ENCODE results near the gene TMEM92.

Gene TMEM92

DNA sequence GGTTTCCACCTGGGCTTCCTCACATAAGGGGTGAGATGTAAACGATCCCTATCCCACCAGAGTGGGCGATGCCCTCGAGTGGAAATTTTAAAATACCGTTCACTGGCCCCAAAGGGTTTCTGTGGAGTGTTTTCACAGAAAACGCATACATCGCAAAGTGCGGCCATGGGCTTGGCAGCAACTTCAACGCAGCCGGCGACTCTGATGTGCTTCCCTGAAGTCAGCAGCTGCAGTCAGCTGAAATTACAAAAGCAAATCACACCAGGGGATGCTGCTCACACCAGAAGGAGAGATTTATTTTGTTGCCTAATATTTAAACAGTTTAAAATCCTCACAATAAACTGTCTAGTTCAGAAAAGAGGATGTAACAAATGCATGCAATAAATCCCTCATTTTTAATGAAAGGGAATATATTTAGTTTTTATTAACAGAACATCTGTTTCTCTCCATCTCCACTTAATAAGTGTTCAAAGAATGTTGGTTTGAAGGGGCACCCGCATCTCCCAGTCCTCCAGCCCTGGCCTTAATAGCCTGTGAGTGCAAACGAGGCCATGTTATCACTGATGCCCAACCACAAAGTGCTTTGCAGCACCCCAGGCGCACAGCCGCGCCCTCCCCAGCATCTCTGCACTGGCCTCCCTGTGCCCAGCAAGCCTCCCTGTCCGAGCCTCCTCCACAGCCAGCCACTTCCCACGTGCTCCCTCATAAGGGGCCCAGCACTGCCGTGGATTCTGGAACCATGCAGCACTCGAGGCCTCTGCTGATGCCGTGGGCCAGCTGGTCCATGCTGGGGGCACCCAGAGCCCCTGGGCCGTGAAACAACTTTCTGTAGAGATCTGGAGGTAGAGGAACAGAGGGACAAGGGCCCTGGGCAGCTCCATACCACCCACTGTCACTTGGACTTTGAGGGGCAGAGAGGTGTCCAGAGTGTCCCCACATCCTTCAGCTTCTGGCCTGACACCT is 54.4 kb downstream of the TMEM92 start:
- DNase-seq (ENCODE audit: low spot score): no peak

DNA sequence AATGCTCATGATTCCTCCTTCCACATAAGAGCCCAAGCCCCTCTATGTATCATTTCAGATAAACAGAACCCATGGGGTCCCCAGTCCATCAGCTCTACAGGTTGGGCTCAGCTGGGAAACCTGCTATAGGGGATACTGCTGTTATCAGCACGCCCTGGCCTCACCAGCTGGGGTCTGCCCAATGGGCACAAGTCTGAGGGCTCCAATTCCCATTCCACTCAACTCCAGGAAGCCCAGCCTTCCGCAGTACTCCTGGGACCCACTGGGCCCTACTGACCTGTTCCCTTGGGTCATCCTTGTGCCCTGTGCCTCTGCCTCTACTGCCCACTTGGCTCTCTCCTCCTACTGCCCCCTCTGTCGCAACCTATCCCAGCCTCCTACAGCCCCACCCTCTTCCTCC is 55.5 kb downstream of the TMEM92 start:
- DNase-seq (ENCODE audit: low spot score): no peak

DNA sequence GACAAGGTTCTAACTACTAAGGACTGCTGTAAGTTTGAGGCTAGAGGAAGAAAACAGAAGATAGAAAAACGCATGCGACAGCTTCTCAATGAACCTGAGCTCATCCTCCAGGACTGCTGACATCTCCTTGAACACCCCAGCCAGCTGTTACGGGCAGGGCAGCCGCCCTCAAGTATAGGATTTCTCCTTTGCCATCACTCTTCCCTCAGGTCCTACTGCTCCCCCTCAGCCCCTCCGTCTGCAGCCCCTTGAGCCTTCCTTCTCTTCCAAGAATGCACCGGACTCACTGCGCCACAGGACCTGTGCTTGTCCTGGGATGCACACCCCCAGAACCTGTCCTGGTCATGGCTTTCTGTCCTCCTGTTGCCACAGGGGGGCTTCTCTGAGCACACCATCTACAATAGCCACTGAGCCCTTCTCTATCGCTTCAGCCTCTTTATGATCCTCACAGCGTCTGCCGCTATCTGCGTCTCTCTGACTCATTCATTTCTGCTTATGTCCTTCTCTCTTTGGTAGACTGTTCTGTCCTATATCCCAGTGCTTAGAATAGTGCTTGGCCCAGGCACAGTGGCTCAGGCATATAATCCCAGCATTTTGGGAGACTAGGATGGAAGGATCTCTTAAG is 56.0 kb downstream of the TMEM92 start:
- DNase-seq (ENCODE audit: low spot score): no peak
